ENCODE results near the gene ZNF462. TPM values are rescaled to one million over a fixed set of nuclear protein-coding genes. Genes with fewer than 3 reads are reported as not detected.

Gene ZNF462
- total RNA-seq, 1 donor from 2014 or later: 8.5 TPM

DNA sequence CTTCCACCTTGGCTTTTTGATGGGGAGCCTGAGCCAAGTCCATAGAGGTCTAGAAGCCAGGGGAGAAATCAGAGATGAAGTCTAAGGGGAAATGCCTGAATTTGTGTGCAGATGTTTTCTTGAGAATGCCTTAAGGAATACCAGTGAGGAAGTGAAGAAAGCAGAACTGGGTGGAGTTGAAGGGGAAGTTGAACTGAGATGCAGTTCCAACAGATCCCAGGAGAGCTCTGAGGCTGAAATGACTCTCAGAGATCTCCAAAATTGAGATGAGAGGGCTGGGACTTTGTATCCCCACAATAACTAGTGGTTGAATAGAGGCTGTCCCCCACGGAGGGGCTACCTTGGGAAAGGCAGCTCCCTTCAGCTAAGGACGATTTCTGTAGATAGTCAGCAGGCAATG, 197.1 kb downstream of the ZNF462 start:
- DNase-seq (ENCODE audit: low read depth, low spot score): no peak
